ENCODE results near the gene SMIM21.

Gene SMIM21

DNA sequence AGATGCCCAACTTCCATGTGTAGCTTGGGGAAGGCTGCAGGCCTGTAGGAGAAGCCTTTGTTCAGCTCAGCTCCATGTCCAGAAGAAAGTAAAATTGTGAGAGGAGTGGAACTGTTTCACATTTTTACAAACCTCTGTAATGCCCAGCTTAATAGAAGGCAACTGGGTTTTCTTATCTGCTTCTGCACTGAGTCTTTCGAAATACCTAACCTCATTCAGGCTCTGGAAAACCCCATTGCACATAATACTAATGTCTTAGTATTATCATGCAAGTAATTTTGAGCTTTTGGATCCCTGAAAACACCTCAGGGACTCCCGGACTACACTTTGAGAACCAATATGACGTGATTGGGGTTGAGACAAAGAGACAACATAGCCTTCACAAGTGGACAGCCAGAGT is 5.8 kb downstream of the SMIM21 start:
- DNase-seq = no peak

DNA sequence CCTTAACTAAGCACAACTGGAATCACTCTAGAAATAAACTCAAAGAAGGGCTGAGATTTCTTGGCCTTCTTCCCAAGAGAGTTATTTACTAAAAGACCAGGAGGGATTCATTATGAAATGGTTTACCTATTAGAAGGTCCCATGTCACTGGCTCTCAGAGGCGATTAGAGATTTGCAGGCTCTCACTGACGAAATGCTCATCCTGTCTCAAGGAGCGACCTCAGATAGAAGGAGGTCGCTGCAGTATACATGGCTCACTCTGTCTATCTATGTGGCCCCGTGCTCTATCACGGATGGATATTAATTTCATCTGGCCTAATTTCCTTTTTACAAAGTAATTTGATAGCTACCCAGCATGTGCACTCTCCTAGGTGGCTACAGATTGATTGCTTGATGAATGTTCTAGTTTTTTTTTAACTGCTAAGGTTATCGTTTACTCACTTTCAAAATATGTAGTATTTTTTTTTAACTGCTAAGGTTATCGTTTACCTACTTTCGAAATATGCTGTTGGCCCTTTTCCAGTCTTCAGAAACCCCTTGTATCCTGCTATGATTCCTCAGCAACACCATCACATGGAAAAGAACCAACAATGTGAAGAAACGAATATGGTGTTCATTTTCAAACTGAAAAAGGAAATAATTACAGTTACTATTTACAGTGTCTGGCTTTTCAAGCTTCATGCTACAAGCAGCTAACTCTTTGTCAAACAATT is 9.1 kb downstream of the SMIM21 start:
- DNase-seq = no peak

DNA sequence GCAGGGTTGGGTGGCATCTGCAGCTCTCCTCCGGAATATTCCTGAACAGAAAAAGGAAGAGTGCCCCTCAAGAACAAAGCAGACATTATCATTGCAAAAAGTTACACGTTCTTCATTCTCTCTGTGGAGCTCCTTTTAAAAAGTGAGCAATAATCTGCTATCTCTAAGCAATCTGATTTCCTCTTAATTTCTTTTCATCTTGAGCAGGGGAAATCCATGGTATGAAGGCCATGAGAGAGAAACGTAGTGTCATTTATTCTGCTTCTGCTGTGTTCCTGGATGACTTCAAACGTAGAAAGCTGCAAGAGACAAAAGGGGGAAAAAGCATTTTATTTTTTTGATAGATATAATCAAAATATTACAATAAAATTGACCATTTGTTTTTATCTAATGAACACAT is 16.9 kb downstream of the SMIM21 start:
- DNase-seq = no peak

DNA sequence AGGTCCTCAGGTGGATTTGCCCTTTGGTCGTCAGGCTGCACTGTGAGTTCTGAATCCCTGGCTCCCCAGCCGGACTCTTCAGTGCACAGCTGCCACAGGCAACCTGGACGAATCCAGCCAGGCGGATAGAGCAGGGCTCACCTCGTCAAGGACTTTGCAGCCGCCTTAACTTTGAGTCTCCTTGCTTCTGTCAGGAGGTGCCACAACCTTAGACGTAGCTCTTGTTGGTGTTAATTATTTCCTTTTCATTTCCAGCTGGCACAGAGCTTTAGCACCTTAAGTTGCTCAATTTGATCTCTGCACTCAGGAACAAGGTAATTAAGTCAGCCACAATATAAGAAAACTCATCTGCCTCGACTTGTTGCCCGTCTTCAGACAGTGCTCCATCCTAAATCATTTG is 17.7 kb downstream of the SMIM21 start:
- no peak for DNase-seq

DNA sequence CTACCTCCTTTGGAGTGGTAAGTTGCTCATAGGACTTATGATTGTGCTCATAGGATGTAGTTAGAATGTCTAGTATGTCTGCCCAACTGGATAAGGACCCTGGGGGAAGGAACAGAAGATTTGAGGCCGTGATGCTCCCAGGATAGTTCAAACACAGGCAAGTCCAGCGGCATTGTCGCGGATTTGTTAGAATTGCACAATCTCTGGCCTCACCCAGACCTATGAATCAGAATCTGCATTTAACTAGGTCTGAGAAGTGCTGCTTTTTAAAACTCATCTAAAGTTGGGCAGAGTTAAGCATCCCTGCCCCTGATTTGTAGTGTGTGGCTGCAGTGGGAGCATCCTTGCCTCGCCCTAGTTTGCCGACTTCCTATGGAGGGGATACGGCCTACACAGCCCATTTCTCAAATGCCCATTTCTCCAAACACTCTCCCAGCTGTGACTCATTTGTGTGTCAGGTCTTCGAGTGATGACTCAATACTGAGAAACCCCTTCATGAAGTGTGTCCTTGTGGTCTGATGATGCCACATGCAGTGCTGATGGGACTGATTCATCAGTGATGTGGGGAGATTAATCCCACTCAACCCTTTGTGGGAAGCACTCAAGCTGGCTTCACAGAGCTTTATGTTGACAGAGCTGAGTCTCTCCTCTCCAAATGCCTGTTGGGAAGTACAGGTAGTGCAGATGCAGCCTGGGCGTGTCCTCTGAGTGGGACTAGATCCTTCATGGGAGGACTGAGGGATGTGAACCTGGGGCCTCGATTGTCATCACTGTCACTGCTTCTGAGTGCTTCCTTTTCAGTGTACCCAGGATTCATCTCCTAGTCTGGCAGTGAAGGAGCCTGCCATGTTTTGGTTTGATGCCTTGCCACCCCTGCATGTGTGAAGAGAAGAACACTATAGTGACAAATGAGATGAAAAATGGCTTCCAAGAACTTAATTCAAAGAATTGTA is 18.7 kb downstream of the SMIM21 start:
- peak; percentile 6 for DNase-seq

DNA sequence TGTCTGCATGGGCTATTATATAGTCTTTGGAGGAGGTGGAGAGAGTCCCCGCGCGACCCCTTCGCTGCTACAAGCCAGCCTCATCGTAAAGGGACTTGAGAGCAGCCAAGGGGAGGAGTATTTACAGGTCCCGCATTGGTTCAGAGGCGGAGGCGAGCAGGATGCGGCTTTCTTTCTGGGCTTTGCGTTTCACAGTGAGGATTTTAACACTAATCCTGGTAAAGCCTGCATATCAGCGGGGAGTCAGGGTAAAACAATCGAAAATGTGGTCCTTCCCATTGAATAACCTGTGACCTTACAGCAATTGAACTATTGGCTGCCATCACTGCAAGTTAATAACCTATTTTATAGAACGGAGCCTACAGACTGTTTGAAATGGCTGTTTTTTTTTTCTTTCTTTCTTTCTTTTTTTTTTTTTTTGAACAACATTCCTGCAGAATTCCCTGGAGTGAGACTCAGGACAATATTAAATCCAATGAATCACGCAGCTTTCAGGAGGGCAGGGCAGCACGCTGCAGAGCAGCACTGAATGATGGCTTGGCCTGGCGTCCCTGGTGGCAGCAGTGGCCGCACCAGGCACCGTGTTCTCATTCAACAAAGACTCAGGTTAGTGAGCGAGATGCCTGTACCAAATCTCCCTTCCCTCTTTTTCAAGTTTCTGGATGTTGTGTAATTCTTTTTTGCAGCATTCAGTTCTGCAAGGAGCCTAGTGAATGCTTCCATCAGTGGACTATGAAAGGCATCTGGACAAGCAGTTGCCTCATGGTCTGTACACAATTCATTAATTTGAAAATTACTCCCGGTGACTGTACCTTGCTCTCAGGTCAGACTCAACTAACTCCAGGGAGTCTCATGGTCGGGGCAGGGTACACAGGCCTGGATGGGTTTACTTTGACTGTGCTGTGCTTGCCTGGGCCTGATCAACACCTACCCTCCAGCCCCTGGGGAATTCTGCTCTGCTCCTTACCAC is 19.8 kb downstream of the SMIM21 start:
- DNase-seq = no peak

DNA sequence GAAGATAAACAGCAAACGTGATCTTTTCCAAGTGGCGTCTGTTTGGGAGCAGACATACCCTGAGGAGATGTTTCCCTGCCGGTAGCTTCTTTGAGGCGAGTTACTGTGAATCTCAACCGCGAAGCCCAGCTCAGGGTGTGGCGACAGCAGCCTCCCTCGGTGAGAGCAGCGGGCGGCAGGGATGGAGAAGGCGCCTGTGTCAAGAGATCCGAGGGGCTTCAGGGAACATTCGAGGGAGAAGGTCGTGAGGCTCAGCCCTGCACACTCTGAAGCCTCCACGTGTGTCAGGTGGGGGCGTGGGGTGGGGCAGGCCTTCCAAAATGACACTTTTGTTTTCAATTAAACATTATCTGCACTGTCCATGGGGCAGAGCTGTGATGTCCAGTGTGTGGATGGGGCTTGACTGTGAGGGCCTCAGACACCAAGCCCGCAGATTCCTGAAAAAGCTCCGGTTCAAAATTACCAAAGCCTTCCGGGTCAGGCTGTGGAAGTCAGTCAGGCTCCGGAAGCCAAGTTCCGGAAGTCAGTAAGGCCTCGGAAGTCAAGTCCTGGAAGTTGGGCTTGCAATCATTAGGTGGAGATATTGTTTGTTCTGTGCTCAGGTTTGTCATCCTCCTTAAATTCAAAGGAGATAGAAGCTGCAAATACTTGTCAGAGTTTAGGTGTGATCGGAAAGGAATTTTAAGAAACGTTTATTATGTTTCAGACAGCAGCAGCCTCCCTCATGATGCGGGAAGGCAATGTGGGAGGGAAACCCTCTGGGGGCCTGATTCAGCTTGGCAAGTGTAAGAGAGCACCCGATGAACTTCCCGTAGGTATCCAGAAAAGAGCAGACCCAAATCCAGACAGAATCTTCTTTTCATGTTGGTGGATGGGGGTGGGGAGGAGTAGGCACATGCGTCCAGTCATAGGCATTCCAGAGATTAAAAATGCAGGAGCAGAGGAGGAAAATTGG is 20.7 kb downstream of the SMIM21 start:
- DNase-seq = no peak

DNA sequence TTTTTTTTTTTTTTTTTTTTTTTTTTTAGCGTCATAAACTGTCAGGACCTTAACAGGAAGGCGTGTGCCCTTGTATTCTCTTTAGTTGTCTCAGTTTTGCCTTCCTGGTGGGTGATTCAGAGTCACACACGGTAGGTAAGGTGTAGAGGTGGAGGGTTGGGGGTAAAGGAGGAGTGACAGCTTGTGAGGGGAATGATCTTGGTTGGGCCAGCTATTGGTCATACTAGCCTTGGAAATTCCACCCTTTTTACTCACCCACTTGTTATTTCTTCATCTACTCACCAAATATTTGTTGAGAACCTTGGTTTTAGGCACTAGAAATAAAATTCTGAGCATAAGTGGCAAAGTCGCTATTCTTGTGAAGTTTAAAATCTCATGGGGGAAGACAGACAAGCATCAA is 22.2 kb downstream of the SMIM21 start:
- no peak for DNase-seq

DNA sequence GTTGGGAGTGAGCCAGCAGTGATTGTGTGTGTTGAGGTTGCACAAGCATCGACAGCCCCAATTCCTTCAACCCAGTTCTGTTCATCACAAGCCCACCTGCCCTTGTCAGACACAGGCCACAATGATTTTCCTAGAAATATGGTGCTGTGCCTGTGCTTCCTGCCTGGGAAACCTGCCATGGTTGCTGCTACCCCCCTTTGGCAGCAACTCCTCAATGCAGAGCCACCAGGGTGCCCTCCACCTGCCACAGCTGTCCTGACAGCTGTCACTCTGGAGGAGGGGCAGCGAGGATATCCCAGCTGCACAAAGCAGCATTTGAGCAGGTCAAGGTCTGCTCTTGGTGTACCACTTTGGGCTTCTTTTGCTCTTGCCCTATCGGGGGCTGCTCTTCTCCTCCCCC is 27.1 kb downstream of the SMIM21 start:
- no peak for DNase-seq

DNA sequence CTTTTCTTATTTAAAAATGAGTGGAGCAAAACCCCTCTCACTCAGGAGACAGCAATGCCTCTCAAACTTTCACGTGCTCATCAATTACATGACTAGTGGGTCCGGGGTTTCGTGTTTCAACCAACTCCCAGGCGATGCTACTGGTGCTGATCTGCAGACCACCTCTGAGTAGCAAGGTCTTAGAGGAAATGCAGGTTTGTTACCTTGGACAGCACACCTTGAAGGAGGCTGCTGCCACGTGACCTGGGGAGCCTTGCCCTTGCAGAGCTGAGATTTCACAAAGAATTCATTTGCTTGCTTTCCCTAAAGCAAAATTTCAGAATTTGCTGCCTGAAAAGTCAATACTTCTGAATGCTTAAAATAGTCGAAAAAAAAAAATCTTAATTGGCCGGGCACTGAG is 32.4 kb downstream of the SMIM21 start:
- DNase-seq = no peak

DNA sequence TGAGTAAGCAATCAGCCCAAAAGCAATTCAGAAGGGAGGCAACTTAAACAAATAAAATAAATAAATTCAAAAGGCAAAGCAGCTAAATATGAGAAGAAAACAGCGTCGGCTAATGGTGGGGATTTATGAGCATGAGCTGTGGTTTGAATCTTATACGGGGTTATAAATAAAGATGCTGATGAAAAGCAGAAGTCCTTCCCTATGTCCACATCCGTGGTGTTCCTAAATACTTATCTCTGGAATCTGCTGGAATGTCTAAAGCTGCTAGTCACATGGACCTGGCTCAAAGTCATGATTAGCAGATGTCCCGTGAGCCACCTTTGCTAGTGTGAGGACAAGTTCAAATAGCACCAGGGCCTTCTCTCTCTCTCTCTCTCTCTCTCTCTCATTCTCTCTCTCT is 33.8 kb downstream of the SMIM21 start:
- DNase-seq = no peak

DNA sequence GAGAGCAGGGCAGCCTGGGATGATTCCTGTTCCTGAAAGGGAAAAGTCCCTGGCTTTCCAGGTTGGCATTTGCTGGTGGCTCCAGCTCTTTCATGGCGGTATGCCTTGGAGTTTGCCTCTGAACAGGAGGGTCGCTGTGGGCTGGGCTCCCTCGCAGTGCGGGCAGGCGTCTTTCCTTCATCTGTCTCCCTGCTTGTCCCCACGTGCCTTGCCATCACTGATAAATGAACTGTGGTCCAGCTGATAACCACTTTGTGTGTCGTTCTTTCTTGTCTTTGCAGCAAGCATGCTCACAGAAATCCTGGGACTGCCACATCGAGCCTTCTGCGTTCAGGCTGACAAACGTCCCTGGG is 35.3 kb downstream of the SMIM21 start:
- no peak for DNase-seq

DNA sequence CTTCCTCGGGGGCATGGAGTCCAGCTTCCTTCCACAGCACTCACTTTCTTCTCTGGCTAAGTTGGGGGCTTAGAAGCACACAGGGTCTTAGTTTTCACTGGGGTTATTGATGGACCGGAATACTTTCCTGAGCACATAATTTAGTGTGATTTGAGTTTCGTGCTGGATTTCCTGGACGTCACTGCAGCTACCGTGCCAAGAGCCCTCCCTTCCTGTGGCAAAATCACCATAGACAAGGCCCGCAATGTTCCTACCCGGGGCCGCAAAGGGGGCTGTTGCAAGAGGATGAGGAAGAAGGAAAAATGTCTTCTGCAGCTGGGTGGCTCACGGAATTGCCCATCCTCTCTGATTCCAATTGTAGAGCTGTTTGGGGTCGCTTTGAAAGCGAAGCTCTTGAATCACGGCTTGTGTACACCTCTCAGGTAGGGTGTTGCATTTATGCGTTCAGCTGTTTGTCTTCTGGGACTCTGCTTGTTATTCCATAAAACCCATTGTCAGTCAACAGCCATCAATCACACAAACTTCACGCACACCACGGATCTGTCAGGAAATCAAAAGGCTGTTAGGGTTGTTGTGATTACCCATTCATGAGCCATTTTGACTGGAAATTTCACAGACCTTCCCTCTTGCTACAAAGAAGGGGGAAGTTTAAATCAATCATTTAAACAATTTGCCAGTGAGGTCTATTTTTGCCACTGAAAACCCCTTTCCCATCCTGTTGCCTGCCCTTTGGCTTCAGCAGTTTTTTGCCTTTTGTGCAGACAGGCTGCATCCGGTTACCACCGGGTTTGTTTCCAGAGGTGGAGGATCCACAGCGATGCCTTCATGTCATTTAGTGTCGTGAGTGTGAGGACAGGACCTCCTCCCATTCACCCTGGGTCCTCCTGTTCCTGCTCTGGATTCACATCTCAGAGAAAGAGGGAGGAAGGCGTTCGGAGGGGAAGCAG is 36.0 kb downstream of the SMIM21 start:
- no peak for DNase-seq

DNA sequence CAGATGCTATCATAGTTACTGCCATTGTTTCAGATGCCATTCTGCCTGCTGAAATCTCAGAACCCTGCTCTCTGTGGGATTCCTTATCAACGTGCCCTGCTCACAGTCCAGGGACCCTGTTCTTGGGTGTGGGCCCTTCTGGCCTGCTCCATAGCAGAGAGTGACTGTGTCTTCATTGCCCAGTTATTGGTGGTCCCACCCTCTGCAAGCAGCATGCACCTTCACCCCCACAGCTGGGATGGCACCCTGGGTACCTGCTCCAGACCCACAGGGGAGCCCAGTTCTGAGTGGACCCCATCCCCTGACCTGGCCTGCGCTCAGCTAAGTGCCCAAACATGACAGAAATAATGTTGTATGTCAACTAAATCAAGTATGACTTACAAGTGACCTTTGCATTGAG is 36.6 kb downstream of the SMIM21 start:
- no peak for DNase-seq

DNA sequence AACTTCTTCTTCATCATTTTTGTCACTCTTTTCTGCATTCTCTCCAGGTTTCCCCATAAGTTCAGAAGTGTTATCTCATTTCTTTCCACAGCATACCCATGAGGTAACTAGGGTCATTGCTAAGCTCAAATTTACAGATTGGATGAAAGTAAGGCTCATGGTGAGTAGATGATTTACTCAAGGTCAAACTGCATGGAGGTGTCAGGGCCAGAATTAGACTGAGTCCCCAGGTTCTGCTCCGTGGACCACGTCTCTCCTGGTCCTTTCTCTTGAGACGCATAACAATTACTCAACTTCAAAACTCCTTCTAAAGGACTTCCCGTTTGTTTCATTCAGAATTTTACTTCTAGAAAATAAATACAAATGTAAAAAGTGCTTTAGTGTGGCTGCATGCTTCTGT is 43.4 kb downstream of the SMIM21 start:
- no peak for DNase-seq

DNA sequence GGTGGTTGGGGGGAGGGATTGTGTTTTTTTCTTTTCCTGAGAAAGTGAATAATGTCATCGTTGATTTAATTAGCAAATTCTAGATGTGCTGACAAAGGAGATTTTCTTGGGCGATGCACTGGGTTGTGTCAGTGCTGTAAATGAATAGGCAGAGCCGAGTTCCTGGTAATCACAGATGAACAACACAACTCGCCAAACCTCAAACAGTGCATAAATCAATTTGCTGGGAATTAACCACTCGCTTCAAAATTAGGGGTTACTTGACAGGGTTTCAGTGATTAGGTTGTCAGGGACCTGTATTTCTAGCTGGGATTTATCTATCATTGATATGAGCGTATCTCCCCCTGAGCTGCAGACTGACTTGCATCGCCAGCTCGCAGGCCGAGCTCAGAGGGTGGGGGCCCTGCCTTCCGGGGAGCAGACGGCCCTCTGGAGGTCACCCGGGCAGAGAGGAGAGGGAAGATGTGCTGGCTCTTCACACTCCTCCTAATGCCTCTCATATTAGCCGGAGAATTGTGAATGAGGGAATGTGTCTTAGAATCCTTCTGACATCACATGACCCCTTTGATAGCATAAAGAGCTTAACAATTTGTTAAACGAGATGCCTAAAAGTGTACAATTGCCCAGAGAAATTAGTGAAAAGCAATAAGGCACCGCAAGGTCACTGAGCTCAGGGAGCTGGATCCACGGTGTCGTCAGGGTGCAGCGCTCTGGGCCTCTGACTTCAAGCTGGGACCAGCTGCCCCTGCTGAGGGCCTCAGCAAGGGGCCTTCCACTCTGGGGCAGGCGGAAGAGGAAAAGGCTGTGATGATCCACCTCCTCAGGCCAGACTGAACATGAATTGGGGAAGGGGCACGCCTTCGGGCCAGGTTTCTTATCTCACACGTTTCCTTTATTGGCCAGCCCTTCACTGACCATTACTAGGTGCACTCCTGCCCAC is 48.9 kb downstream of the SMIM21 start:
- DNase-seq = no peak

DNA sequence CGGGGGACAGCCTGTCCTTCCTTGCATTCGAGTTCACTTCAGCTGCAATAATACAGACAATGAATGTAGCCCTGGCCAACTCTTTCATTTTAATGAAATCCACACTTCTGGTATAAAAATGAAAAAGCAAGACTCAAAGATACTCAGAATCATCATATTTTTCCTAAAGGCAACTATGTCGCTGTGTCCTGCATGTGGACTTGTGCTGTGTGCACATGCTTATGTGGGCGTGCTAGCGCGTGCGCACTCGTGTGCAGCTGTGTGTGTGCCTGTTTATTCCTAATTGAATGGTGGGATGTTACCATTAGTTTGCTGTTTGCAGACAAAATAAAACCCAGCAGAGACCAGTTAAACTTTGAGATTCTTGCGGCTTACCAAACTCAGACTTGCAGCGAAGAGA is 49.6 kb downstream of the SMIM21 start:
- DNase-seq = no peak

DNA sequence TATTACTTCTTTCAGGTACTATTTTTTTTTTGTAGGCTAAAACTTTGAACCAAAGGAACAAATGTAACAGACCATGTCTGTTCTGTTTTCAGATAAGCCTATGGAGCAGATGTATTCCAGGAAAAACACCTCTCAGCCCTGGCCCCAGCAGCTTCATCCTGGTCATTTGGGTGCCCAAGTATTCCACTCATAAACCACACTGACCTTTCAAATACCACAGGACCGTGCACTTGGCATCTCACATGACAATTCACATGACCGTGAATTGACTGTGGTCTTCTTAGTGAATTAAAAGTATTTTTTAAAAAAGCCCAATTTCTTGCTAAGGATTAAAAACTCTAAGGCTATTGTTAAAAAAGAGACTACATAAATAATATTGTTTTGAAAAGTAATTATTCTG is 50.2 kb downstream of the SMIM21 start:
- DNase-seq = no peak

DNA sequence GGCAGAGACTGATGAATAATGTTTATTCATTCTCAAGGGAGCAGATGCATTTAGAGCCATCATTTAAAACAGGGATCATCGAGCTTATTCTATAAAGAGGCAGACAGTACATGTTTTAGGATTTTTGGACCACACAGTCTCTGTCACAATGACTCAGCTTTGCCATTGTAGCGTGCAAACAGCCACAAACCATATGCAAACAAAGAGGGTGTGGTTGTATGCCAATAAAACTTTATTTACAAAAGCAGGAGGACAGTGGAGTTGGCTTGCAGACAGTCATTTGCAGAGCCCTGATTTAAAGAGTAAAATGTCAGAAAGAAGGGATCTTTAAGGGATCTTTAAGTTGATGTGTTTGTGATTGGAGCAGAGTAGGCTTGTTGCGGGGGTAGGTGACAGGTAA is 51.5 kb downstream of the SMIM21 start:
- DNase-seq = no peak

DNA sequence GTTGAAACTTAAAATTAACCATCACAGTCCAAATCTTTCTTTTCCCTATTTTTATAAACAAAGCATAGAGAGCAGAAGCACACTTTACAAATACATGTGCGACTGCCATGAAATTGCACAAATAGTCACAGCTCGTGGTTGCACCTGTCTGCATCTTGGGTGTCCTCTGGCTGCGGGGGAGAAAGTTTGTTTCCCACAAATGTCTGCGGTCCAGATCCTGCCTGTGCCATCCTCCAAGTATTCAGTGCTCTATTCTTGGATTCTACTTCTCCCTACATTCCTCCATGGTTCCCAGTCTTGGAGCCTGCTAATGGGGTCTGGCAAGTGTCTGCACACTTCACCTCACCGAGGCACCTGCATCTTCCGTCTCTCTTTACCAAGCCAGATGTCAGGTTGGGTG is 52.2 kb downstream of the SMIM21 start:
- no peak for DNase-seq
